ENCODE data around the gene SF3B1. TPM values are rescaled to one million over a fixed set of nuclear protein-coding genes. Genes with fewer than 3 reads are reported as not detected.
"Not testable (repeated sequence)": the region's sequence is repeated elsewhere in the genome, so short reads cannot be mapped to it uniquely, and the experiment has no call there.

Gene SF3B1
- total RNA-seq, 1 donor = 702 TPM

- H3K9me3 ChIP-seq (ENCODE audit: low read depth, low read length) = no peaks in the 10 kb centered on the region
- no peak overlapping the region for H3K4me3 ChIP-seq (ENCODE audit: low read length)
- H3K4me1 ChIP-seq (ENCODE audit: insufficient read depth, low read length) = no peaks in the 10 kb centered on the region
- H3K27me3 ChIP-seq (ENCODE audit: insufficient read depth, low read length) = no peaks in the 10 kb centered on the region
Observed at GRCh38 chr2:197353393-197354168, 81.2 kb downstream of the SF3B1 start.

GRCh38 chr2:197349699-197350098 is 85.1 kb downstream of the SF3B1 start:
- H3K4me1 ChIP-seq (ENCODE audit: insufficient read depth, low read length) = no peaks in the 10 kb centered on the region
- H3K4me3 ChIP-seq (ENCODE audit: low read length) = no peak overlapping the region
- H3K27me3 ChIP-seq (ENCODE audit: insufficient read depth, low read length) = no peaks in the 10 kb centered on the region
- H3K9me3 ChIP-seq (ENCODE audit: low read depth, low read length) = no peaks in the 10 kb centered on the region

GRCh38 chr2:197348721-197349360 is 86.0 kb downstream of the SF3B1 start:
- no peak overlapping the region for H3K4me3 ChIP-seq (ENCODE audit: low read length)

GRCh38 chr2:197345846-197346370 is 88.9 kb downstream of the SF3B1 start:
- no peaks in the 10 kb centered on the region for H3K9me3 ChIP-seq (ENCODE audit: low read depth, low read length)
- no peaks in the 10 kb centered on the region for H3K27me3 ChIP-seq (ENCODE audit: insufficient read depth, low read length)
- H3K4me3 ChIP-seq (ENCODE audit: low read length) = no peak overlapping the region
- no peaks in the 10 kb centered on the region for H3K4me1 ChIP-seq (ENCODE audit: insufficient read depth, low read length)

More at GRCh38 chr2:197348721-197349360, 86.0 kb downstream of the SF3B1 start:
- no peaks in the 10 kb centered on the region for H3K4me1 ChIP-seq (ENCODE audit: insufficient read depth, low read length)
- H3K27me3 ChIP-seq (ENCODE audit: insufficient read depth, low read length) = no peaks in the 10 kb centered on the region
- H3K9me3 ChIP-seq (ENCODE audit: low read depth, low read length) = no peaks in the 10 kb centered on the region

- not testable (repeated sequence) for H3K9me3 ChIP-seq (ENCODE audit: low read depth, low read length); H3K4me3 ChIP-seq (ENCODE audit: low read length); H3K4me1 ChIP-seq (ENCODE audit: insufficient read depth, low read length); H3K27me3 ChIP-seq (ENCODE audit: insufficient read depth, low read length)
Observed at GRCh38 chr2:197343968-197344367, 90.9 kb downstream of the SF3B1 start.

GRCh38 chr2:197340591-197340990 is 94.2 kb downstream of the SF3B1 start:
- Histone ChIP-seq H3K4me1 (ENCODE audit: insufficient read depth, low read length) (peaks cover 4% of the 10 kb centered on the region), H3K4me3 (ENCODE audit: low read length) (no peak overlapping the region), H3K9me3 (ENCODE audit: low read depth, low read length) (no peaks in the 10 kb centered on the region), H3K27me3 (ENCODE audit: insufficient read depth, low read length) (no peaks in the 10 kb centered on the region)

Other genes with a start within 250 kb of the SF3B1 start
- gene ANKRD44, start 124.2 kb downstream of the SF3B1 start, total RNA-seq = 171 TPM
- gene COQ10B, start 18.5 kb upstream of the SF3B1 start, total RNA-seq = 109 TPM
- gene HSPD1, start 64.8 kb upstream of the SF3B1 start, total RNA-seq = 90.6 TPM
- gene HSPE1, start 65.4 kb upstream of the SF3B1 start, total RNA-seq = 35.7 TPM
- gene MOB4, start 81.0 kb upstream of the SF3B1 start, total RNA-seq = 87.6 TPM
- gene RFTN2, start 240.6 kb upstream of the SF3B1 start, total RNA-seq = under 0.01 TPM